Adrenal gland (tissue), 5 donors: Measurements from ENCODE around the gene ZNF451.

Experiments used
- POLR2A ChIP-seq, 2 donors: fragments of 450-650 bp; IDR thresholded peaks; one replicate each; pipeline ENCODE4 v1.6.1; 2017; ENCODE audit warnings: antibody characterized with exemption in 2 of 2, mild to moderate bottlenecking in 2 of 2, moderate library complexity in 1 of 2
- TF ChIP-seq, protein P1 (sequence below), 6 experiments: fragments of 450-650 bp in 4 of 6; fragments of 200-600 bp in 2 of 6; sonication (generic) in 1 of 6; IDR thresholded peaks; 1 replicate in 5 of 6; 2 replicates in 1 of 6; pipeline versions ENCODE4 v1.5.1 to v1.8.0; 2016 to 2021; ENCODE audit warnings: antibody characterized with exemption in 6 of 6, mild to moderate bottlenecking in 2 of 6, moderate library complexity in 1 of 6
- donor health status: DM: no; HTN: no; CAD: no.

DNA sequence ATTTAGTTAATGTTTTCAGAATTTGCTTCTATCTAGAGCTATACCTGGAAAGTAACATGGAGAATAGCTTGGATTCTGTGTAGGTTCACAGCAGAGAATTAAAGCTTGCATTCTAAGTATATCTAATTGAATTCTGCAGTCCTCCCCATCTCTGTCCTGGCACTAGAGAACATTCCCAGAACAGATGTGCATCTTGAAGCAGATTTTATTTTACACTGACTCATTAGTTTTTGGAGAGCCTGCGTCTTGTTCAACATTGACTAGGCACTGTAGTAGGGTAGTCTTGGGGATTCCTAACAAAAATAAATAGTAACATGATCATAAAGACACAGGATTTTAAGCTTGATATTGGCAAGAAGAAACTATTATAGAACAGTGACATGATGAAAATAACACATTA, 45.9 kb downstream of the ZNF451 start:
- TF ChIP-seq, protein P1, sequence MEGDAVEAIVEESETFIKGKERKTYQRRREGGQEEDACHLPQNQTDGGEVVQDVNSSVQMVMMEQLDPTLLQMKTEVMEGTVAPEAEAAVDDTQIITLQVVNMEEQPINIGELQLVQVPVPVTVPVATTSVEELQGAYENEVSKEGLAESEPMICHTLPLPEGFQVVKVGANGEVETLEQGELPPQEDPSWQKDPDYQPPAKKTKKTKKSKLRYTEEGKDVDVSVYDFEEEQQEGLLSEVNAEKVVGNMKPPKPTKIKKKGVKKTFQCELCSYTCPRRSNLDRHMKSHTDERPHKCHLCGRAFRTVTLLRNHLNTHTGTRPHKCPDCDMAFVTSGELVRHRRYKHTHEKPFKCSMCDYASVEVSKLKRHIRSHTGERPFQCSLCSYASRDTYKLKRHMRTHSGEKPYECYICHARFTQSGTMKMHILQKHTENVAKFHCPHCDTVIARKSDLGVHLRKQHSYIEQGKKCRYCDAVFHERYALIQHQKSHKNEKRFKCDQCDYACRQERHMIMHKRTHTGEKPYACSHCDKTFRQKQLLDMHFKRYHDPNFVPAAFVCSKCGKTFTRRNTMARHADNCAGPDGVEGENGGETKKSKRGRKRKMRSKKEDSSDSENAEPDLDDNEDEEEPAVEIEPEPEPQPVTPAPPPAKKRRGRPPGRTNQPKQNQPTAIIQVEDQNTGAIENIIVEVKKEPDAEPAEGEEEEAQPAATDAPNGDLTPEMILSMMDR (IDR thresholded peaks at IDR 0.05) = no peak
- no peak for TF ChIP-seq POLR2A (IDR thresholded peaks at IDR 0.05)
